GM18951 (cell line): ENCODE measurements around the gene EDC3.
A peak's percentile ranks its signal among the peaks of the same experiment; 100 is the strongest.
"Not testable (repeated sequence)": the region's sequence is repeated elsewhere in the genome, so short reads cannot be mapped to it uniquely, and the experiment has no call there.

ENCODE experiments used
- POLR2A ChIP-seq: IDR thresholded peaks from 4 replicates; pipeline ENCODE4 v1.6.1; 2011; ENCODE audit warnings: mild to moderate bottlenecking; ENCODE audit not compliant: insufficient read length, insufficient read depth; ENCODE audit errors: extremely low read depth
- in situ Hi-C: fragments of 300-500 bp; cut with MboI; formaldehyde crosslinking; loops from one replicate; pipeline ENCODE4 v1.12.0; 2022; ENCODE audit warnings: low sequenced_read_pairs, mixed read lengths, inconsistent platforms; ENCODE audit not compliant: unreplicated experiment

The EDC3 gene, protein sequence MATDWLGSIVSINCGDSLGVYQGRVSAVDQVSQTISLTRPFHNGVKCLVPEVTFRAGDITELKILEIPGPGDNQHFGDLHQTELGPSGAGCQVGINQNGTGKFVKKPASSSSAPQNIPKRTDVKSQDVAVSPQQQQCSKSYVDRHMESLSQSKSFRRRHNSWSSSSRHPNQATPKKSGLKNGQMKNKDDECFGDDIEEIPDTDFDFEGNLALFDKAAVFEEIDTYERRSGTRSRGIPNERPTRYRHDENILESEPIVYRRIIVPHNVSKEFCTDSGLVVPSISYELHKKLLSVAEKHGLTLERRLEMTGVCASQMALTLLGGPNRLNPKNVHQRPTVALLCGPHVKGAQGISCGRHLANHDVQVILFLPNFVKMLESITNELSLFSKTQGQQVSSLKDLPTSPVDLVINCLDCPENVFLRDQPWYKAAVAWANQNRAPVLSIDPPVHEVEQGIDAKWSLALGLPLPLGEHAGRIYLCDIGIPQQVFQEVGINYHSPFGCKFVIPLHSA

DNA sequence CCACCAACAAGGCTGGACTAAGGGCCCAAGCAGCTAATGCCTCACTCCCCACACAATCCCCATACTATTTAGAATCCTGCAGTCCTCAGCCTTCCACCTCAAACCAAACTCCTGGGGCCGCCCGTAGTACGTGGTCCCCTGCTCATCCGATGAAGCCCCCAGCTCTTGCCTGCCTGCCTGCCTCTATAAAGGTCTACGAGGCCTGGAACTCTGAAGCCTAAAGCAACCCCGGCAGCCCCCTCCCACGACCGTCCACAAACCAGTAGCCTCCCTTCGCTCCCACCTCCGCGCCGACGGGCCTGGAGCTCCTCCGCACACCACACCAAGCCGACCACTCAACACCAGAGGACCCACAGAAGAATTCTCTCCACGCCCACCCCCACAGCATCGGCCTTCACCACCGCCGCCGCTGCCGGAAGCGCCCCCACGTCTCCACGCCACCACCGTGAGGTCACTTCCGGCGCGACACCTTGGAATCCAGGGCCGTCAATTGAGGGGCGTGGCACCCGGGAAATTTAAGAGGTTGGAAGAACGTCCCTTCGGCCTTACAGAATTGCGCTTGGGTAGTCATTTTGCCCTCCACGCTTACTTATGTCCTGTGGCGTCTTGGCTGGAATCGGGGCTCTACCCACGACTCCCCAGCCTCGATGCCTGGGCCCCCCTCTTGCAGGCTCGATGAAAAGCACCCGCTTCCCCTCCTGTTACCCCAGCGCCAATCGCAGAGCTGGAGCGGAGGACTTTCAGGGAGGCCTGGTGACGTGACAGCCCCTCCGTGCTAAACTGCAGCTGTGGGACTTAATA is at the start of gene EDC3:
EDC3 (minus strand) TSS at position 428 of the 801 bp plus-strand sequence. CDS start 20,900 bp downstream, outside the sequence.
- in situ Hi-C loops, result no loop called here
- peak; percentile 76 for TF ChIP-seq POLR2A

DNA sequence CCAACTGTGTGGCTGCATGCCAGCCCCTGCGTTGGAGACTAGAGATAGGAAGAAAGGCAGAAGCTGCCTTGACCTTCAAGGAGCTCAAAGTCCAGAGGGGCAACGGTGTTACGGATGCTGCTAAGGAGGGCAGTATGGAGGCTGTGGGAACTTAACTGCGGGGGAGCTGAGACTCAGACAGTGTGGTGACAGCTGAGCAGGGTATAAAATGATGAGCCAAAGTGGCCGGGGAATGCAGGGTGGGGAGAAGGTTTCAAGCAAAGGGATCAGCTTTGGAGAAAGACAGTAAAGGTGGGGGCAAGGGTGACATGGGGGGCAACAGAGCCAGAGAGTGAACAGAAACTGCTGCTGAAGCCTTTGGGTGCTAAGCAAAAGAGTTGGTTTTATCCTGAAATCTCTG is 46.6 kb upstream of the EDC3 start:
- in situ Hi-C loops, result no loop called here
- no peak for TF ChIP-seq POLR2A

DNA sequence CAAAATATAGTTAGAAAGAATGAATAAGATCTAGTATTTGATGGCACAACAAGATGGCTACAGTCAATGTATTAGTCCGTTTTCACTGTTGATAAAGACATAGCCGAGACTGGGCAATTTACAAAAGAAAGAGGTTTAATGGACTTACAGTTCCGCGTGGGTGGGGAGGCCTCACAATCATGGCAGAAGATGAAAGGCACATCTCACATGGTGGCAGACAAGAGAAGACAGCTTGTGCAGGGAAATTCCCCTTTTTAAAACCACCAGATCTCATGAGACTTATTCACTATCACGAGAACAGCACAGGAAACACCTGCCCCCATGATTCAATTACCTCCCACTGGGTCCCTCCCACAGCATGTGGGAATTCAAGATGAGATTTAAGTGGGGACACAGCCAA is 42.4 kb upstream of the EDC3 start:
- in situ Hi-C loops, result not testable (repeated sequence)

DNA sequence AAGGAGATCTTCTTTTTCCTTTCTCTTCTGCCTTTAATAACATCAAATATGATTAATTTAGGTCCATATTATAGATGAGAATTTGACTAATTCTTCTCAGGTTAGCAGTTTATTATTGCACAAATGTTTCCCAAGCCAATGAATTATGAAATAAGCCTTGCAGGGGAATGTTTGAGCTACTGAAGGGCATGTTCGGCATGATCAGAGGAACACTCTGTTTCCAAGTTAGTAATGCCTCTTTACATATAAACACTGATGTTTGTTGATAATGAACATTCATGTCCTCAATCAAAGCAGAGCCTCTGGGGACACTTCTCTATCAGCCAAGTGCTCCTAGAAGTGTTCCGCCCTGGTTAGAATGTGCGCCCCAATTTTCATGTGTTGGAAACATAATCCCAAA is 39.5 kb upstream of the EDC3 start:
- TF ChIP-seq POLR2A, result no peak
- in situ Hi-C loops, result no loop called here

DNA sequence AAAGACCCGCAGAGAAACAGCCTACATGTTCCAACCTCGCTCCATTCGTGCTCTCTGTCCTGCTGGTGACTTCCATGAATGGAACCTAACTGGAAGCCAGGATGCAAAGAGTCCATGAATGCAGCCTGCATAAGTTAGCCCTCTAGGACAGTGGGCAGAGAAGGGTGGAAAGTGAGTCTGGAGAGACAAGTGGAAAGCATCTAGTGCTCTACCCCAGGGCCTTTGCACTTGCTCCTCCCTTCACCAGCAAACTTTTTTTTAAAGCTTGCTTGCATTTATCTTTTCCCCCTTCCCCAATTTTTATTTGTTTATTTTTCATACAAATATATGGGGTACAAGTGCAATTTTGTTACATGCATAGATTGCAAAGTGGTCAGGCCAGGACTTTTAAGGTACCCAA is 37.4 kb upstream of the EDC3 start:
- in situ Hi-C loops, result no loop called here
- no peak for TF ChIP-seq POLR2A

DNA sequence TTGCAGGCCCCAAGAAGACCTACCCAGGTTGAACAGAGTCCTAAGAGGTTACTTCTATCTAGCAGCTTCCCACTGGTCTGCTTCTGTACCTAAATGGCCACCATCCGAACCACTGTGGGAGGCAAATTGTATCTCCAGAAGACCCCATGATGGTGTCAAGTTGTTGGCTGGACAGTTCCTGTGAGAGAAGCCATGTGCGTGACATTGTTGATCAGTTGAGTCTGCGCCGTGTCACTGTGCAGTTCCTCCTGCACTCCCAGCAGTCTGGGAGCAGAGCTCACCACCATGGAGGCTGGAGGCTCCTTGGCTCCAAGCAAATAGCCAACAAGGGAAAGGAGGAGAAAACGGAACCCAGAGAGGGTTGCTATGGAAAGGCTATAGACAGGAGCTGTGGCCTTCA is 37.0 kb upstream of the EDC3 start:
- in situ Hi-C loops, result no loop called here
- TF ChIP-seq POLR2A, result no peak

DNA sequence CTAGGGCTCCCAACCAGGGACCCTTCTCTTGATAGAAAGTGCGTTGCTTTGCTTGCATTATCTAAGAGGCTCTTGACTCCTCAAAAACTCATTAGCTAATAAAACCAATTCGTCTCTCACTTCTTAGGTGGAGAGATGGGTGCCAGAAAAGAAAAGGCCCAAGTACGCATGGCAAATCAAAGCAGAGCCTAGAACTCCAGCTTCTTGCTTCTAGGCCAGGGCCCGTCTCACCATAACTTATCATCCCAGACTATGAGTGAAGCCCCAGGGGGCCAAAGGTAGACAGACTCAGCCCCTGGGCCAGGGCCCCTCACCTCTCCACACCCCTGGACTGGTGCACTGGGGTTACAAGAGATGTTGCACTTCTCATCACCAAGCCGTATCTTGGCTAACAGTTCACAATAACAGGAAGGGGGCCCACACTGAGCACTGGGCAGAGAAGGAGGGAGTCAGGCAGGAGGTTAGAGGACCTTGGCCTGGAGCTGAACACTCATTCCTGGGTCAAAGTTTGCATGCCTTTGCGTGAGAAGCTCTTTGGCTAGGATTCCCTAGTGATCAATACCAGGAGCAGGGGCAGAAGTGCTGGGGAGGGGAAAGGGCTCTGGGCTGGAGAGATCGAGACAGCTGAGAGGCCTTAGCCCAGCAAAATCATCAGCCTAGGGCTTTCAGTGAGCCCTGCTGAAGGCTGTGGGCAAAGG is 34.9 kb upstream of the EDC3 start:
- no peak for TF ChIP-seq POLR2A

DNA sequence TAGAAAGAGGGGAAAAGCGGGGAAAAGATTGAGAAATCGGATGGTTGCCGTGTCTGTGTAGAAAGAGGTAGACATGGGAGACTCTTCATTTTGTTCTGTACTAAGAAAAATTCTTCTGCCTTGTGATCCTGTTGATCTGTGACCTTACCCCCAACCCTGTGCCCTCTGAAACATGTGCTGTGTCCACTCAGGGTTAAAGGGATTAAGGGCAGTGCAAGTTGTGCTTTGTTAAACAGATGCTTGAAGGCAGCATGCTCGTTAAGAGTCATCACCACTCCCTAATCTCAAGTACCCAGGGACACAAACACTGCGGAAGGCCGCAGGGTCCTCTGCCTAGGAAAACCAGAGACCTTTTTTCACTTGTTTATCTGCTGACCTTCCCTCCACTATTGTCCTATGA is 33.5 kb upstream of the EDC3 start:
- in situ Hi-C loops, result not testable (repeated sequence)

More for the DNA sequence above, 34.9 kb upstream of the EDC3 start:
- in situ Hi-C loops, result no loop called here

DNA sequence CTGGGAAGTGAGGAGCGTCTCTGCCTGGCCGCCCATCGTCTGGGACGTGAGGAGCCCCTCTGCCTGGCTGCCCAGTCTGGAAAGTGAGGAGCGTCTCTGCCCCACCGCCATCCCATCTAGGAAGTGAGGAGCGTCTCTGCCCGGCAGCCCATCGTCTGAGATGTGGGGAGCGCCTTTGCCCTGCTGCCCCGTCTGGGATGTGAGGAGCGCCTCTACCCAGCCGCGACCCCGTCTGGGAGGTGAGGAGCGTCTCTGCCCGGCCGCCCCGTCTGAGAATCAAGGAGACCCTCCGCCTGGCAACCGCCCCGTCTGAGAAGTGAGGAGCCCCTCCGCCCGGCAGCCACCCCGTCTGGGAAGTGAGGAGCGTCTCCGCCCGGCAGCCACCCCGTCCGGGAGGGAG is 32.9 kb upstream of the EDC3 start:
- in situ Hi-C loops, result not testable (repeated sequence)

DNA sequence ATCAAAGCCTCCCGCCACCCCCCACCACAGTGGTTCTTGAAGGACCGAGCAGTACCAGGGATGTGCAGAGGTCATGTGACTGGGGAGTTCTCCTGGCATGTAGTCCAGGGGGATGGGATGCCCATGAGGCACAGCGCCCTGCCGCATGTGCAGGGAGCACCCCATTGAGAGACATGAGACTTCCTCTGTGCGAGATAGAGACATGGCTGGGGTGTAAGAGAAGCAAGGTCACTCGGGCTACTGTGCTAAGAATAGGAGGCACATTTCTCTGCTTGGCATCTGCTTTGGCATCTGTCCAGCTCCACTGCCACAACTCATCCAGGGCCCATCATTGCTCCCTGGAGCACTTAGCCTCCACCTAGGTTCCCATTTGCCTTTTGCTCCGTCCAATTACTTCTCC is 31.9 kb upstream of the EDC3 start:
- in situ Hi-C loops, result no loop called here
- TF ChIP-seq POLR2A, result no peak

DNA sequence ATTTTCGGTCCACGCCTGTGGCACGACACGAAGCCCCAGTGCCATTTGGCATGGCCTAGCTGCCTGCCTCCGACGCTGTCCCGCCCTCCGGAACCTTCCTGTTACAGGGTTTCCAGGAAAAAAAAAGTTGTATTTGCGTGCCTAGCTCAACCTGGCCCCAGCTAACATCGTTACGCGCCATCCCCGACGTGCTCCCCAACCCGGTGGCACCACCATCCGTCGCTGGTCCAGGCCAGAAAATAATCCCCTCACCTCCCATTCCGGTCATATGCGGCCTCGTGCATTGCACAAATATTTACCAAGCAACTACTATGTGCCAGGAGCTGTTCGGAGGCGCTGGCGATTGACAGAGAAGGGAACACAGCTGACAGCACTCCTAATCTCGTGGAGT is 30.9 kb upstream of the EDC3 start:
- no peak for TF ChIP-seq POLR2A
- in situ Hi-C loops, result no loop called here

DNA sequence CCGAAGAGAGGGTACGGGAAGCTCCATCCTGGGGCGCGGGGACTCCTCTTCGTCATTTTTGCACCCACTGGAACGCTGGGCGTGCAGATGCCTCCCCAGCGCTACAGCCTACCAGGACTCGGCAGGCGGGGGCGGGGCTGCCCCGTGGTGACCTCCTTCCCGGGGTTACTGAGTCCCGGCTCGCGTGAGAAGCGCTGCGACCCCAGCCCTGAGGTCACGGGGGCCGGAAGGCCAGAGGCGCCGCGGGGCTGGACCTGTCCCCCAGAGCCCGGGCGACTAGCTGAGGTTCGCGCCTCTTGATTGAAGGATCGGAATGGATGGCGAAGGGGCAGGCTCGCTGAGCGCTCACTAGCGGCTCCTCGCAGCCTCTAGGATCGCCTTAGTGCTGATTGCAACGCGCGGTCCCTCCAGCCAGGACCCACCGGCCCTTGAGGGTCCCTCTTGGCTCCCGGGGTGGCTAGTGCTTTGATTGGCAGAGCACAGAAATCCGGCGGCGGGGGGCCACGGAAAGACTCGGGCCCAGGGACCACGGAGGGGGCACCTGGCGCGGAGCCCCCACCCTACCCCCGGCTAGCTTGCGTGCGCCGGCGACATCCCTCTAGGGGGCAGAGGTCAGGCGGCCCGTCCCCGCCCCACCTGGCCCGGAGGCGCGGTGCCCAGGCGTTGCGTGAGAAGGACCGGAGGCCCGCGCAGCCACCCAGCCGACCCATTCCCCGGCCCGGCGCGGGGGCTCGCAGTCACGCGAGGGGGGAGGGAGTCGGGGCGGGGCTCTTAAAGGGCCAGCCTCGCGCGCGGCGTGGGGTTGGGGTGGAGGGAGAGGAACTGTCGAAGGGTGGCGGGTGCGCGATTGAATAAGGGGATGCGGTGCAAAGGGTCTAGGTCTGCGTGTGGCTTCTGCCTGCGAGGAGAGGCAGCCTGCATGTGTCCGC is 30.3 kb upstream of the EDC3 start:
- in situ Hi-C loops, result no loop called here
- peak; percentile 25 for TF ChIP-seq POLR2A
